GM18868 (cell line): Measurements from ENCODE around the gene NOD1.

ENCODE experiments used
- ATAC-seq: cut with Tn5 transposase; IDR thresholded peaks from one replicate; pipeline ENCODE4 v1.9.1; 2021; ENCODE audit warnings: mild to moderate bottlenecking, moderate library complexity; ENCODE audit not compliant: unreplicated experiment

NOD1 gene

GRCh38 chr7:30451539-30452279 is 26.9 kb downstream of the NOD1 start:
- ATAC-seq = no peak

GRCh38 chr7:30450983-30451497 is 27.5 kb downstream of the NOD1 start:
- ATAC-seq = no peak

GRCh38 chr7:30450240-30450982 is 28.2 kb downstream of the NOD1 start:
- no peak for ATAC-seq

GRCh38 chr7:30448461-30449189 is 30.0 kb downstream of the NOD1 start:
- ATAC-seq = no peak

GRCh38 chr7:30447466-30447865 is 31.1 kb downstream of the NOD1 start:
- ATAC-seq = no peak

- no peak for ATAC-seq
These were observed 32.3 kb downstream of the NOD1 start for GRCh38 chr7:30446266-30446665.

- ATAC-seq = peak; percentile 100
These were observed 32.8 kb downstream of the NOD1 start for GRCh38 chr7:30445770-30446169.

GRCh38 chr7:30437823-30438574 is 40.6 kb downstream of the NOD1 start:
- no peak for ATAC-seq

- ATAC-seq = no peak
These were observed 42.1 kb downstream of the NOD1 start for GRCh38 chr7:30436518-30436917.

GRCh38 chr7:30436046-30436445 is 42.5 kb downstream of the NOD1 start:
- ATAC-seq = no peak

GRCh38 chr7:30434140-30434799 is 44.3 kb downstream of the NOD1 start:
- peak; percentile 66 for ATAC-seq

- ATAC-seq = no peak
These were observed 45.1 kb downstream of the NOD1 start for GRCh38 chr7:30433506-30433905.

- ATAC-seq = no peak
These were observed 45.5 kb downstream of the NOD1 start for GRCh38 chr7:30433082-30433481.

GRCh38 chr7:30430777-30431176 is 47.8 kb downstream of the NOD1 start:
- ATAC-seq = no peak

GRCh38 chr7:30430276-30430675 is 48.3 kb downstream of the NOD1 start:
- no peak for ATAC-seq

- no peak for ATAC-seq
These were observed 49.4 kb downstream of the NOD1 start for GRCh38 chr7:30429156-30429530.

GRCh38 chr7:30428246-30429155 is 50.1 kb downstream of the NOD1 start:
- no peak for ATAC-seq

GRCh38 chr7:30427296-30428070 is 51.1 kb downstream of the NOD1 start:
- no peak for ATAC-seq

GRCh38 chr7:30424506-30424905 is 54.1 kb downstream of the NOD1 start:
- no peak for ATAC-seq
